HG02571 (cell line): ENCODE results near the gene FHAD1.

Experiments
- ATAC-seq: cut with Tn5 transposase; IDR thresholded peaks from one replicate; pipeline ENCODE4 v1.9.1; 2021; ENCODE audit warnings: mild to moderate bottlenecking, moderate library complexity; ENCODE audit not compliant: unreplicated experiment

Gene FHAD1

DNA sequence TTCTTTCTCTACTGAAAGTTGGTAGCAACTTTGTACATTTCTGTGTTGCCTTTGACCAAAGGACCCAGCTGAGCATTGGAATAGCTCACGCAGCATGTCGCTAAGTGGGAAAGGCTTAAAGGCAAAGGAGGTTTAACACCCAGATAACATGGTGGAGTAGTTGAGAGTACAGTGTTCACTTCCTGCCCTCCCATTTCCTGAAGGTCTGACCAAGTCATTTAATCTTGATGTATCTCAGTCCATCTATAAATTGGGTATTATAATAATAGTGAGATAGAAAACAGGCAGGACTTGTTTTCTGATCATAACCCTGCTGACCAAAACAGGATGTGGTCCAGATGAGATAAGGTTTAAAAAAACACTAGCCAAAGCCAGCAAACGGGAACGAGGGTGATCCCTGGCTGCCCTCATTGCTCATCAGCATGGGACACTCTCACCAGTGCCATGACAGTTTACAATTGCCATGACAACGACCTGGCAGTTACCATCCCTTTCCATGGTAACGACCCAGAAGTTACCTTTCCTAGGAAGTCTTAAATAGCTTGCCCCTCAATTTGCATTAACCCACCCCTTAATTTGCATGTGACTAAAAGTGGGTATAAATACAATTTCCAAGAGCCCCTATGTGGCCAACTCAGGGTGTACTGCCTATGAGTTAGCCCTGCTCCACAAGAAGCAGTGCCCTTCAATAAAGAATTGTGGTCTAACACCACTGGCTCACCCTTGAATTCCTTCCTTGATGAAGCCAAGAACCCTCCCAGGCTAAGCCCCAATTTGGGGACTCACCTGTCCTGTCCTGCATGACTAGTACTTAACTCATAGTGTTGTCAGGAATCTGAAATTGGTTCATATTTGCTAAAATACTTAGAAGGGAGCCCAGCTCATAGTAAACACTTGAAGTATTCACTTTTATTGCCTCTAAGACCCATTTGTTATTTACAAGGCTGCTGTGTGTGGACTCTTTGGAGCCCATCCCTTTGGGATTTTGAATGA is 28.4 kb upstream of the FHAD1 start:
- no peak for ATAC-seq

GRCh38 chr1:15219280-15220023 is 27.6 kb upstream of the FHAD1 start:
- no peak for ATAC-seq

- no peak for ATAC-seq
Measured at GRCh38 chr1:15220024-15220392, 27.0 kb upstream of the FHAD1 start.

GRCh38 chr1:15220825-15221431 is 26.1 kb upstream of the FHAD1 start:
- no peak for ATAC-seq

DNA sequence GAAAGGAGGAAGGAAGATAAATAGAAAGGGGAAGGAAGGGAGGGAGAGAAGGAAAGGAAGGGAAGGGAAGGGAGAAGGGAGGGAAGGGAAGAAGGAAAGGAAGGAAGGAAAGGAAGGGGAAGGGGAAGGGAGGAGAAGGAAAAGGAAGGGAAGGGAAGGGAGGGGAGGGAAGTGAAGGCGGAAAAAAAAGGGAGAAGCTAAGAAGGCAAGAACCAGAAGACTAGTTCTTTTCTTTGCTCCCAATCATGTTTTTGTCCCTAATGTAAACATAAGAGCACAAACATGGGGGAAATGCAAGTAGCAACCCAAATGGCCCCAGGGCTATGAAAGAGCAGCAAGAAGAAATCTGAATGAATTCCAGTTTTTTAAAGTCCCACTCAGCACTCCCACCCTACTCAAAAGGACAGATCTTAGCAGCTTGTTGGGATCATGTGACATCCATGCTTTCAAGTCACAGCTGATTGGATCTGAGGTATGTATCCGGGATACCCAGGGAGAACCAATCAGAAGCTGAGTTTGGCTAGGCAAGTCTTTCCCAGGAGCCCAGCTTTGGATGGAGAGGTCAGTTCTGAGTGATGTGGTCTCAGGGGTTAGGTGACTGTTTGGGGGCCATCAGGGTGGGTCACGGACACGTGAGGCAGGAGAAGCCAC is 24.2 kb upstream of the FHAD1 start:
- ATAC-seq, result no peak

DNA sequence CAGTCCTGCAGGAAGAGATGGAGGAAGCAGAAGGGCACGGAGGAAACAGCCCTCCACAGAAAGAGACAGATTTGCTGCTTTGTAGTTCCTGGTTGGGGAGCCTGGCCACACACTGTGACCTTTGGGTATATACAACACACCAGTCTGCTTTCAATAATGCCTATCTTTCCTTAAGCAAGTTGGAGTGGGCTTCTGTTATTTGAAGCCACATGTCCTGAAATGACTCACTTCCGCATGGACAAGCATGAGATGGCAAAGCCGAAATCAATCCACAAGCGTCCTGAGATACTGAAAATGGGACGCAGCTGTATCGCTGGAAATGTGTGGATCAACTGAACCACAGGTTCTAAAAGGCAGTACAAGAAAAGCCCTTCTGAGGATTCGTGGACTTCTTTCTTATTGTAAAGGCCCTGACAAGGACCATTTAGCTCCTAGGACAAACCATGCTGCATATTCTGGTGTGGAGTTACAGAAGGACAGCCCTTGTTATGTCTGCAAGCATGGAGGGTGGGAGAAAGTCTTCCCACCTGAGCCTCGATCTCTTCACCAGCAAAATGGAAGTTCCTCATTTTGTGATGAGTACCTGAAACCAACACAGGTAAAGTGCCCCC is 22.7 kb upstream of the FHAD1 start:
- ATAC-seq, result no peak

GRCh38 chr1:15224974-15225373 is 22.0 kb upstream of the FHAD1 start:
- no peak for ATAC-seq

DNA sequence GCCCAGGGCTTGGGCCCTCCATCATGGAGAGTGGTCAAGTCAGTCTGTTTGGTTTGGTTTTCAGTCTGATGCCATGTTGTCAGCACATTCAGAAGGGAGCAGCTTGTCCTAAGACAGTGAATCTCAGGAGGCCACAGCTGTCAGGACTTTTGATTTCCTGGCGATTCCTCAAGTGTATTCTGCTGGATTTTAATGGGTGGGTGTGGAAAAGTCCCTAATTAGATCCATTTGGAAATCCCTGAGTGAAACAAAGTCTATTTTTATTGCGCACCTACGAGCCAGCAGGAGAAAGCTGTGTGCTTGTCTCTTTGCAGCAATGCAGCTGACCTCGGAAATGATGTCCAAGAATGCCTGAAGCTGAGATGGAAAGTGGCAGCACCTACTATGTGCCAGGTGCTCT is 21.6 kb upstream of the FHAD1 start:
- ATAC-seq, result no peak

- no peak for ATAC-seq
Measured at GRCh38 chr1:15226388-15227255, 20.4 kb upstream of the FHAD1 start.

DNA sequence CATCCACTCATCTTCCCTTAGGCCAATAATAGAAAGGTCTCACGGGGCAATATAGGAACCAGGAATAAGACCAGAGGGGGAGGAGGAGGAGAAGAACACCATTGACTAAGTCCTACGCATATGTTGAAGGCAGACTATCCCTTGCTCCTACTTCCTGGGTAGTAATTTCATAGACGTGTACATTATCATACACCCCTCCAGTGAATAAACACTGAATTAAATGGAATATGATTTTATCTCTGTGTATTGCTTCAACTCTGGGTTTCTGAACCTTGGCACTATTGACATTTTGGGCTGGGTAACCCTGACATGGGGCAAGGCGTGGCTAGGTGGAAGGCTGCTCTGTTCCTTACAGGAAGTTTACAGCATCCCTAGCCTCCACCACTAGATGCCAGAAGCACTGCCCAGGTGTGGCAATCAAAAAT is 17.3 kb upstream of the FHAD1 start:
- no peak for ATAC-seq

DNA sequence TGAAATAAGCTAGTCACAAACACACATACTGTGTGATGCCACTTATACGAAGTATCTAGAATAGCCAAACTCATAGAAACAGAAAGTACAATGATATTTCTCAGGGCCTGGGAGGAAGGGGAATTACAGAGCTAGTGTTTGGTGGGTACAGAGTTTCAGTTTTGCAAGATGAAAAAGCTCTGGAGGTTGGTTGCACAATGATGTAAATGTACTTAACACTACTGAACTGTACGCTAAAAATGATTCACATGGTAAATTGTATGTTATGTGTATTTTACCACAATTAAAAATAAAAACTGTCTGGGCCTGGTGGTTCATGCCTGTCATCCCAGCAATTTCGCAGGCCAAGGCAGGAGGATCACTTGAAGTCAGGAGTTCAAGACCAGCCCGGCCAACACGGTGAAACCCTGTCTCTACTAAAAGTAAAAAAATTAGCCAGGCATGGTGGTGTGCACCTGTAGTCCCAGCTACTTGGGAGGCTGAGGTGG is 15.3 kb upstream of the FHAD1 start:
- ATAC-seq, result peak; percentile 65

GRCh38 chr1:15233689-15234088 is 13.3 kb upstream of the FHAD1 start:
- no peak for ATAC-seq

DNA sequence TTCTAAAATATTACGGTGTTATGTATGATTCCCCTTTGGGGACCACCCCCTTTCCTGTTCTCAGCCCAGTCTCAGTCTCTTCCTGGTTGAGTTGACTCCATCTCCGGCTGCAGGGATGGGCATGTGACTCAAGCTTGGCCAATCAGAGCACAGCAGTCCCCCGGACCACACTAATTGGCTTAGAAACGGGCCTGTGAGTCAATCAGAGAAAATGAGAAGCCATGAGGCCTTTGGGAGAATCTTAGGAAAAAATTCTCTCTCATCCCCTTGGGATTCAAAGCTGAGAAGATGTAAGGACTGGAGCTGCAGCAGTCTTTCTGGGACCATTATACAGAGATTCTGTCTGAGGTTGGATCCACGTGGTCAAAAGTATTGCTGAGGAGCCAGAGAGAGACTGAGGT is 10.7 kb upstream of the FHAD1 start:
- no peak for ATAC-seq

DNA sequence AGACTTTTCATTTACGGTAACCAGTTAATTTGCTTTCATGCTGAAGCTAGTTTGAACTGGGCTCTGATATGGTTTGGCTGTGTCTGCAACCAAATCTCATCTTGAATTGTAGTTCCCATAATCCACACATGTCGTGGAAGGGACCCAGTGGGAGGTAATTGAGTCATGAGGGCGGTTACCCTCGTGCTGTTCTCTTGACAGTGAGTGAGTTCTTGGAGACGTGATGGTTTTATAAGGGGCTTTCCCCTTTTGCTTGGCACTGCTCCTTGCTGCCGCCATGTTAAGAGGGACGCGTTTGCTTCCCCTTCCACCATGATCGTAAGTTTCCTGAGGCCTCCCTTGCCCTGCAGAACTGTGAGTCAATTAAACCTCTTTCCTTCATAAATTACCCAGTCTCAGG is 10.3 kb upstream of the FHAD1 start:
- no peak for ATAC-seq

GRCh38 chr1:15238789-15239188 is 8.2 kb upstream of the FHAD1 start:
- ATAC-seq, result no peak

DNA sequence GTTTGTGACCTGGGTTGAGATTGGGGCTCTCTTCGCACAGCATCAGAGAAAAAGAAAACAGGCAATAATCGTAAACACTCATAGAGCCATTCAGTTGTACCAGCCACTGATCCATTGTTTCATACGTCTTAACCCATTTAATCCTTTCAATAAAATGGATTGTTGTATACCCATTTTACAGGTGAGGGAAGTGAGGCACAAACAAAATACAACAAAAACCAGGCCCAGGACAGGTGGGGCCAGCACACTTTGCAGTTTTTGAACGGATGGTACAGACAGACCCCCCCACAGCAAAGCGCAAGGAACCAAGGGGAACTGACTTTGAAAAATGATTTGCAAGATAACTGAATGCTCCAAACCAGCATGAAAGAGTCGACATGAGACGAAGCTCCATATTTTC is 4.3 kb upstream of the FHAD1 start:
- no peak for ATAC-seq

DNA sequence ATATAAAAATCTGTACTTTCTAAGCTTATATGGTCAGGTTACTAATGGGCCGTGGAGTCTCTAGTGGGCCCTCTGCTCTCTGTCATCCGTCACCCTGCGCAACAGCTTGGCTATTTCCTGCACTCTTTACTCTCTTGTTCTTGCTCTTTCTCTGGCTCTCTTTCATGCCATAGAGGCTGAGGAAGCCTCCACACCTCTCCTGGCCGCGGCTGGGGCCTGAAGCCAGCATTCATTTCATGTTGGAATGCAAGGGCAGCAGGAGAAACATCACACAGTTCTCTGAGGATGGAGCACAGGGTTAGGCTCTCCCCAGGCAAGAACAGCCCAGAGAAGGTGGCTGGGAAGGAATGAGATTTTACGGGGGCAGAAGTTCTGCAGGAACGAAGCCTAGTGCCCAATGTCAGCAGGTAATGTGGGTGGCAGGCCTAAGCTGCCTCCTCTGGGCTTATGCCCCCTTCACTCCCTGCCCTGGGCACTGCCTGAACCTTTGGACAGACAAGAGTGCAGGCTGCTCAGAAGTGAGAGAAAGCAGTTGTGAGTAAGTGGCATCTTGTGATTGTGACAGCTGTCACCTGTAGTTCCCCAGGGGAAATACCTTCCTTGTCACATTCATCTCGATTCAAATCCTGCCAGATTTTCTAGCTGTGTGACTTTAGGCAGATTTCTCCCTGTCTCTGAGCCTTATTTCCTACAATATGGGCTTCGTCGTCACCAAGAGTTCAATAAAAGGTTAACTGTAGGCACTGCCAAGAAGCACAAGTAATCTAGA is 3.6 kb upstream of the FHAD1 start:
- no peak for ATAC-seq

DNA sequence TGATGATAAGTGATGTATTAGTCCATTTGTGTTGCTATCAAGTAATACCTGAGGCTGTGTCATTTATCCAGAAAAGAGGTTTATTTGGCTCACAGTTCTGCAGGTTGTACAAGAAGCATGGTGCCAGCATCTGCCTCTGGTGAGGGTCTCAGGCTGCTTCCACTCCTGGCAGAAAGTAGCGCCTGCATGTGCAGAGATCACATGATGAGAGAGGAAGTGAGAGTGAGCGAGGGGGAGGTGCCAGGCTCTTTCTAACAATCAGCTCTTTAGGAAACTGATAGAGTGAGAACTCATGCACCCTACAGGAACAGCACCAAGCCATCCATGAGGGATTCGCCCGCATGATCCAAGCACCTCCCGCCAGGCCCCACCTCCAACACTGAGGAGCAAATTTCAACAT is 2.2 kb upstream of the FHAD1 start:
- no peak for ATAC-seq
